Upper lobe of left lung (tissue), 6 donors: ENCODE results near the gene PPARD. TPM values are rescaled to one million over a fixed set of nuclear protein-coding genes. Genes with fewer than 3 reads are reported as not detected.

Source experiments
- ATAC-seq, 2 donors: fragments of 200-7000 bp; cut with Tn5 transposase; one replicate each; pipeline ENCODE4 v1.9.1; 2022; ENCODE audit warnings: mild to moderate bottlenecking in 2 of 2, moderate library complexity in 2 of 2; ENCODE audit not compliant: low FRiP score in 2 of 2
- DNase-seq, 2 donors: peaks; one replicate each; pipeline ENCODE4 v3.0.0-alpha.2; 2019 to 2020
- H3K27ac ChIP-seq, 4 donors: fragments of 200-600 bp; sonication (generic); one replicate each; pipeline ENCODE4 v1.5.1; 2016 to 2019
- H3K27me3 ChIP-seq, 4 donors: fragments of 200-600 bp; sonication (generic); one replicate each; pipeline ENCODE4 v1.5.1; 2017 to 2019
- H3K36me3 ChIP-seq, 4 donors: fragments of 200-600 bp; sonication (generic); one replicate each; pipeline ENCODE4 v1.5.1; 2016 to 2019
- H3K4me1 ChIP-seq, 4 donors: fragments of 200-600 bp; sonication (generic); one replicate each; pipeline ENCODE4 v1.5.1; 2018 to 2019
- H3K4me3 ChIP-seq, 4 donors: fragments of 200-600 bp; sonication (generic); one replicate each; pipeline ENCODE4 v1.5.1; 2017 to 2019; ENCODE audit warnings: mild to moderate bottlenecking in 2 of 4, moderate library complexity in 1 of 4
- H3K9me3 ChIP-seq, 4 donors: fragments of 200-600 bp; sonication (generic); one replicate each; pipeline ENCODE4 v1.5.1; 2018 to 2019
- CTCF ChIP-seq, 6 experiments: fragments of 450-650 bp in 4 of 6; fragments of 200-600 bp in 2 of 6; sonication (generic) in 2 of 6; IDR thresholded peaks; one replicate each; pipeline ENCODE4 v1.5.1; 2016 to 2019; ENCODE audit warnings: antibody characterized with exemption in 6 of 6
- EP300 ChIP-seq, 4 donors: sonication (generic); formaldehyde crosslinking; IDR thresholded peaks; one replicate each; pipeline ENCODE4 v1.5.1; 2017; ENCODE audit warnings: antibody characterized with exemption in 4 of 4, control low read depth in 2 of 4
- POLR2A ChIP-seq, 4 donors: fragments of 450-650 bp; IDR thresholded peaks; one replicate each; pipeline ENCODE4 v1.5.1; 2016 to 2017; ENCODE audit warnings: antibody characterized with exemption in 4 of 4, mild to moderate bottlenecking in 2 of 4
- POLR2AphosphoS5 ChIP-seq, 2 donors: sonication (generic); formaldehyde crosslinking; IDR thresholded peaks; one replicate each; pipeline ENCODE4 v1.5.1; 2017; ENCODE audit warnings: antibody characterized with exemption in 2 of 2
- WGBS, 2 donors: methylation state at CpG; one replicate each; pipeline ENCODE4 v1.1.5; 2017 to 2018; 5-methylcytosine and 5-hydroxymethylcytosine counted together
- total RNA-seq, 6 donors: library from RNA; depleted of rRNA in 4 of 6; stranded (reverse); fragments of >200 nt in 4 of 6; gene quantifications; one replicate each; pipeline versions ENCODE4 v1.1.0 to v1.2.1, GENCODE V29; 2016 to 2021
- donor health status: DM: no; HTN: no; CAD: no; lungs with moderate emphysema.
- donor health status: DM: no; HTN: yes; CAD: no; lungs with severe emphysema.

The PPARD gene
- total RNA-seq, 6 donors from 2014 or later = 14.8 to 48.2 (median 31.5) TPM

GRCh38 chr6:35445691-35446090 lies 103.3 kb downstream of the PPARD start:
- WGBS, 2 donors = 80 to 92% methylated on average over 2 to 7 of the region's 7 CpGs
- H3K4me1 ChIP-seq = peaks cover 0 to 7% (median 0%) of the 10 kb centered on the region in 4 donors
- DNase-seq (no peak), ATAC-seq (no peak)
- TF ChIP-seq POLR2A (IDR thresholded peaks at IDR 0.05) = no peak
- no peak for TF ChIP-seq POLR2AphosphoS5 (IDR thresholded peaks at IDR 0.05)
- TF ChIP-seq CTCF (IDR thresholded peaks at IDR 0.05) = no peak
- no peak for TF ChIP-seq EP300 (IDR thresholded peaks at IDR 0.05)
- no peak overlapping the region for H3K4me3 ChIP-seq
- no peaks in the 10 kb centered on the region for H3K36me3 ChIP-seq
- no peak overlapping the region for H3K27ac ChIP-seq
- H3K27me3 ChIP-seq = no peaks in the 10 kb centered on the region
- H3K9me3 ChIP-seq = no peaks in the 10 kb centered on the region

GRCh38 chr6:35448191-35448590 lies 105.8 kb downstream of the PPARD start:
- H3K27ac ChIP-seq = no peak overlapping the region
- ATAC-seq (no peak), DNase-seq (no peak)
- no peaks in the 10 kb centered on the region for H3K36me3 ChIP-seq
- peaks cover 9 to 25% (median 16%) of the 10 kb centered on the region in 4 donors for H3K4me1 ChIP-seq
- TF ChIP-seq POLR2A (IDR thresholded peaks at IDR 0.05) (no peak), POLR2AphosphoS5 (IDR thresholded peaks at IDR 0.05) (no peak), CTCF (IDR thresholded peaks at IDR 0.05) (no peak), EP300 (IDR thresholded peaks at IDR 0.05) (no peak)
- H3K9me3 ChIP-seq = no peaks in the 10 kb centered on the region
- no peaks in the 10 kb centered on the region for H3K27me3 ChIP-seq
- no peak overlapping the region for H3K4me3 ChIP-seq
- 78 to 80% methylated on average over 7 of the region's 7 CpGs for WGBS, 2 donors

- peak in 1 of 2 donors; percentile 28 for DNase-seq
- TF ChIP-seq POLR2AphosphoS5 (IDR thresholded peaks at IDR 0.05) = no peak
- TF ChIP-seq POLR2A (IDR thresholded peaks at IDR 0.05) = no peak
- TF ChIP-seq CTCF (IDR thresholded peaks at IDR 0.05) = peak; percentile 45 to 72 (median 60)
- no peak for TF ChIP-seq EP300 (IDR thresholded peaks at IDR 0.05)
- no peak overlapping the region for H3K27ac ChIP-seq
- peak; percentile 73 to 77 for ATAC-seq
- H3K27me3 ChIP-seq = no peaks in the 10 kb centered on the region
- H3K9me3 ChIP-seq = no peaks in the 10 kb centered on the region
- no peak overlapping the region for H3K4me3 ChIP-seq
- 31 to 32% methylated on average over 6 to 14 of the region's 14 CpGs for WGBS, 2 donors
- H3K36me3 ChIP-seq = no peaks in the 10 kb centered on the region
- peaks cover 18 to 35% (median 27%) of the 10 kb centered on the region in 4 donors for H3K4me1 ChIP-seq
These were observed 107.0 kb downstream of the PPARD start for GRCh38 chr6:35449287-35449881.

GRCh38 chr6:35451354-35452182 lies 109.2 kb downstream of the PPARD start:
- Histone ChIP-seq H3K27ac (peak overlapping the region; percentile 58 to 86 (median 67)), H3K4me1 (peaks cover 18 to 38% (median 31%) of the 10 kb centered on the region in 4 donors), H3K4me3 (peak overlapping the region in 3 of 4 donors; percentile 60 to 95 (median 87)), H3K9me3 (no peaks in the 10 kb centered on the region), H3K36me3 (peaks cover 0 to 13% (median 4%) of the 10 kb centered on the region in 4 donors), H3K27me3 (no peaks in the 10 kb centered on the region)
- no peak for ATAC-seq
- no peak for DNase-seq
- TF ChIP-seq POLR2A (IDR thresholded peaks at IDR 0.05) (no peak), CTCF (IDR thresholded peaks at IDR 0.05) (no peak), EP300 (IDR thresholded peaks at IDR 0.05) (no peak), POLR2AphosphoS5 (IDR thresholded peaks at IDR 0.05) (no peak)
- WGBS, 2 donors = 10 to 12% methylated on average over 14 to 20 of the region's 20 CpGs
